Breast epithelium (tissue), 3 donors: Measurements from ENCODE around the gene TFB1M.

ENCODE experiments used
- CTCF ChIP-seq, 3 donors: fragments of 450-650 bp; IDR thresholded peaks; one replicate each; pipeline ENCODE4 v1.5.1; 2016 to 2017; ENCODE audit warnings: antibody characterized with exemption in 3 of 3, mild to moderate bottlenecking in 3 of 3, moderate library complexity in 3 of 3
- POLR2A ChIP-seq: fragments of 450-650 bp; IDR thresholded peaks from one replicate; pipeline ENCODE4 v1.6.1; 2016; ENCODE audit warnings: antibody characterized with exemption, mild to moderate bottlenecking, moderate library complexity

- TF ChIP-seq CTCF (IDR thresholded peaks at IDR 0.05) (no peak), POLR2A (no peak)
Observed at GRCh38 chr6:155311086-155311485, 3.2 kb downstream of the TFB1M start.
